ENCODE measurements around the gene DDX41.

Gene DDX41

GRCh38 chr5:177469750-177470525 lies 46.8 kb downstream of the DDX41 start:
- DNase-seq: no peak

GRCh38 chr5:177468685-177469628 lies 47.8 kb downstream of the DDX41 start:
- peak in 50 of 58 donors; percentile 14 to 90 (median 58) for DNase-seq

GRCh38 chr5:177468329-177468684 lies 48.5 kb downstream of the DDX41 start:
- DNase-seq: peak in 1 of 58 donors; percentile 33

GRCh38 chr5:177467436-177467835 lies 49.3 kb downstream of the DDX41 start:
- DNase-seq: no peak

GRCh38 chr5:177466861-177467260 lies 49.9 kb downstream of the DDX41 start:
- DNase-seq: no peak

GRCh38 chr5:177465044-177465443 lies 51.7 kb downstream of the DDX41 start:
- no peak for DNase-seq

GRCh38 chr5:177462021-177462670 lies 54.6 kb downstream of the DDX41 start:
- DNase-seq: no peak

Data from anterior cingulate cortex (tissue), 58 donors.